NCI-H1694 (cell line): ENCODE results near the gene ESR1.
"Not testable (repeated sequence)": the region's sequence is repeated elsewhere in the genome, so short reads cannot be mapped to it uniquely, and the experiment has no call there.

Experiments used
- DNase-seq: peaks from one replicate; lab custom pipeline; 2025; lab: John Stamatoyannopoulos, UW

The ESR1 gene

GRCh38 chr6:151813858-151814257 lies 6.4 kb downstream of the ESR1 start:
- DNase-seq, result no peak

DNA sequence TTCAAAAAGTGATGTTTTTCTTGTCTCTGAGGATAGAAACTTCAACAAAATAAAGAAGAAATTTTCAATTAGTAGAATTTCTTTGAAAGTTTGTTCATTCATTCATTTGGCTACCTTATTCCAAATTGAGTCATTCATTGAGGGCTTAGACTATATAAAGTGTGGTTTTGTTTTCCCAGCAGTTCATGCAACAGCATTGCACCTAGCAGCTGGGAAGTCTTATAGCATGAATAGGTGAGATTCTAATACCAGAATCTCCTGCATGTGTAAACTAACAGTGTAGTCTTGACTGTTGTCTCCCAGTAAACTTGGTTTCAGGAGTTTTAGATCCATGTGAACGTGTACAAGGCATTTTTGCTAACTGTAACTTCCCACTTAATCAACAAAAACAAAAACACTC lies 7.1 kb downstream of the ESR1 start:
- DNase-seq, result no peak

- no peak for DNase-seq
Observed at GRCh38 chr6:151822252-151823111, 15.0 kb downstream of the ESR1 start.

DNA sequence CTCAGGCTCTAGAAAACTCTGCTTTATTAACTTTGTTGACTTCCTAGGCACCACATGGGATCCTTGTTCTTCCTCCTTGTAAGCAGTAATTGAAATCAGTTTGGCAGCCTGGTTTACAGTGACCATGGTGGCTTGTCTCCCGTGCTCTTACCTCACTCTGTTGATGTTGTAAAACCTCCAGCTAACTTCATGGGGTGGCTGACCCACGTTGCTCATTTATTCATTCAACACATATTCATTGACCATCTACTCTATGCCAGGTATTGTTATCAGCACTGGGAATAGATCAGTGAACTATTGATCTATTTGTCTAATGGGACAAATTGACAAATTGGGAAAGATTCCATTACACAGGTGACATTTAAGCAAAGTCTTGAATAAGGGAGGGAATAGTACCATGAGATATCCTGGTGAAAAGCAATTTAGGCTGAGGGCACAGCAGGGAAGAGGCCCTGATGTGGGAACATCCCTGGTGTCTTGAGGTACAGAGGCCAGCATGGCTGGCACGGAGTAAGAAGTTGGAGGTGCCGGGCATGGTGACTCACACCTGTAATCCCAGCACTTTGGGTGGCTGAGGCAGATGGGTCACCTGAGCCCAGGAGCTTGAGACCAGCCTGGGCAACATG lies 19.1 kb downstream of the ESR1 start:
- no peak for DNase-seq

- DNase-seq, result no peak
Observed at GRCh38 chr6:151832710-151833109, 25.2 kb downstream of the ESR1 start.

GRCh38 chr6:151835396-151835795 lies 27.9 kb downstream of the ESR1 start:
- DNase-seq, result no peak

DNA sequence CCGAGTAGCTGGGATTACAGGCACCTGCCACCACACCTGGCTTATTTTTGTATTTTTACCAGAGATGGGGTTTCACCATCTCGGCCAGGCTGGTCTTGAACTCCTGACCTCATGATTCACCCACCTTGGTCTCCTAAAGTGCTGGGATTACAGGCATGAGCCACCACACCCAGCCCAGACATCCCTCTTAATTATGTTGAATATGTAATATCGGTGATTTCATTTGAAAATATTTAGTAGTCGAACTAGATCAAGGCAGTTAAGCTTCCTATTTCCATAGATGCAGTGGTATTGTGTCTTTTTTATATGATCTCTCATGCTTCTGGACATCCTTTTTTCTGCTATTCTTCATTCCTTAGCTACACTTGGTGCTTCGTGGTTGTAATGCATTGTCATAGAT lies 29.7 kb downstream of the ESR1 start:
- no peak for DNase-seq

GRCh38 chr6:151842816-151843215 lies 35.3 kb downstream of the ESR1 start:
- DNase-seq, result no peak

GRCh38 chr6:151847064-151847463 lies 39.6 kb downstream of the ESR1 start:
- DNase-seq, result no peak

- no peak for DNase-seq
Observed at GRCh38 chr6:151850479-151851003, 43.1 kb downstream of the ESR1 start.

GRCh38 chr6:151858294-151858693 lies 50.8 kb downstream of the ESR1 start:
- DNase-seq, result no peak

GRCh38 chr6:151862461-151862860 lies 55.0 kb downstream of the ESR1 start:
- DNase-seq, result no peak

GRCh38 chr6:151867361-151867869 lies 59.9 kb downstream of the ESR1 start:
- not testable (repeated sequence) for DNase-seq

DNA sequence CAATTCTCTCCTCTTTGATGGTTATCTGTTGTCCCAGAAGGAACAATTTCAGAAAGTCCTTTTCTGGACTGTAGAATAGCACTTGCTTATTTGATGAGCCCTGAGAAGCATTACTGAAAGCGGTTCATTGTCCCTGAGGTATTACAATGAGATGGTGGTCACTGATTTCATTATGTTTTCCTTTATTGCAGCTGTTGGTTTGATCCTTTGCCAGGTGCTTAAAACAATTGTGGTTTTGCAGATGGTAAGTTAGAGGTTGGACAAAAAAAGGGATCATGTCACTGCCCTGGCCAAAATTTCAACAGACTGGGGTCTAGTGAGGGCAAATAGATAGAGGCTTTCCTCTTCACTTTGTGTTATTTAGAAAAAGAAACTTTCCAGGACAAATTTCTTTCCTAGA lies 61.9 kb downstream of the ESR1 start:
- DNase-seq, result no peak

GRCh38 chr6:151869787-151870186 lies 62.3 kb downstream of the ESR1 start:
- DNase-seq, result no peak

DNA sequence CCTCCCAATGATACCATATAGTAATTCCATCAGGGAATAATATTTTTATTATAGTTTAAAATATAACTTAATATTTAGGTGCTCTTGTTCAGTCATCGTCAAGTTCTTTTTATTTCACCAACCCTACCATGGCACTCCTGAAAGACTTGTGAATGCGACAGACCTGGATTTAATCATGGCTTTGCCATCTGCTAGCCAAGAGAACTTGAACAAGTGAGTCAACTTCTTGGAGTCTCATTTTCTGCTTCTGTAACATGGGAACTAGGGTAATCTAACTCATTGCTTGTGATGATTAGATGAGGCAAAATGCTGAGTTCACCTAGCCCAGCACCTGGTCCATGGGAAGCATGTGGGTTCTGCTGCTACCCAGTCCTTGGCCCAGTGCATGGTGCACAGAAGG lies 62.9 kb downstream of the ESR1 start:
- no peak for DNase-seq

- no peak for DNase-seq
Observed at GRCh38 chr6:151875524-151875923, 68.0 kb downstream of the ESR1 start.

- DNase-seq, result no peak
Observed at GRCh38 chr6:151876122-151876521, 68.6 kb downstream of the ESR1 start.

- DNase-seq, result no peak
Observed at GRCh38 chr6:151877458-151877857, 70.0 kb downstream of the ESR1 start.

DNA sequence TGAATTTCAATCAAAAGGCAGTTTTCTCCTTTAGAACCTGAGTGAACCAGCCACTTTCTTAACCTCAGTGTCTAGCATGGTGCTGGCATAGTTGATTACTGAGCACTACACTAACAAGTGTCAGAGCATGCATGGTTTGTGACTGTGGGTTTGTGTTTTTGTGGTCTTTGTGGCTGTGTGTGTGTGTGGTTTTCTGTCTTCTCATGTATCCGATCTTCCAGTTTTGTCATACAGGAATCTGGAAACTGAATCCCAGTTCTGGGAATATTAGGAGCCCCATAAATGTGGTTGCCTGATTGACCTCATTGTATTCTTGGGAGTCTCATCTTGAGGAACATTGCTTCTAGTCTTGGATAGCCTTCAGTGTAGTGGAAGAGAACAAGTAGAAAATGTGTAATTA lies 73.7 kb downstream of the ESR1 start:
- DNase-seq, result no peak

DNA sequence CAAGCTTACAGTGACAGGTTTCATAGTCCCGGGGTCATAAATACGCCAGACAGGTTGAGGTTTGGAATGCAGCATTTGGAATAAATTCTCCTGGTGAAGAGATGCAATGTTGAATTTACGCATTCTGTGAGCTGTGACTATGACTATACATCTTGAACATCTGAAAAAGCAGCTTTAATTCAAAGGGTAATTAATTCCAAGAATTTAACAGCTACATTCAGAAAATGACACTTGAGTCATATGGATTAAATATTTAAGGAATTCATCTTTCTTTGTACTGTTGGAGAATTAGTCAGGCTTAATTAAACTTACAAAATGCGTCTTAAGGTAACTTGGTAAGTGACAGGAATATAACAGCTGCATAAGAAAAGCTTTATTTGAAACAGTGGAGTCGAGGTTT lies 74.7 kb downstream of the ESR1 start:
- no peak for DNase-seq

DNA sequence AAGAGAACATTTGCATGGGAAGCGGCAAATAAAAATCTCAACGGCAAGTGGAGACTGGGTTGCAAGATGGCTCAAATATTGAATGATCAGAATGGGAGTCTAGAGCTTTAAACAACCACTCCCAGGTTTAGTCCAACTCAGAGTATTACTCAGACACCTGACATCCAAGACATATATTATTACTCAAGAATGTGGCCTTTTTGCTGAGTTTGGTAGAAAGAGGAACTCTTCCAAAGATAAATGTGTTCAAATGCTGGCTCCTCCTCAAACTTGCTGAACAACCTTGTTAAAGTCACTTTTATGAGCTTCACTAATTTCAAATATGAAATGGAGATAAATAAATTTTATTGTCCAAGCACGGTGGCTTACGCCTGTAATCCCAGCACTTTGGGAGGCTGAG lies 77.8 kb downstream of the ESR1 start:
- no peak for DNase-seq

DNA sequence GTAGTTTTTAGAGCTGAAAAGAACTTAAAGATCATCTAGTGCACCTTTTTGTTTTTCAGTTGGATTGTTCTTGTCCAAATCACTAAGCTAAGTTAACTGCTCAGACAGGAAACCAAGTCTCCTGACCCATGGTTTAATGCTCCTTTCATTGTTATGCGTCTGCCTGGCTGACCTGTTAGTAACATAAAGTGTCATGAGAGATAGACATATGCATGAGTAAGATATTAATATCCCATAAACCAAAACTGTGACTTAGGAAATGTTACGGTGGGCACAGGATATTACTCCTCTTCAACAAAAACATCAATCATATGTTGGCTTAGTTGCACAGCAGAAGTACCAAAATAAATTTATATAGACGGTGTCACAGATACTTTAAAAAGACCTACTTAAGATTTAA lies 84.0 kb downstream of the ESR1 start:
- DNase-seq, result no peak
